NCI-H2227 treated with DMSO at 0.1 percent for 48 hours (cell line): ENCODE measurements around the gene ZFAND2B.

Experiments
- DNase-seq: peaks from one replicate; lab custom pipeline; 2025; lab: John Stamatoyannopoulos, UW

Gene ZFAND2B, protein sequence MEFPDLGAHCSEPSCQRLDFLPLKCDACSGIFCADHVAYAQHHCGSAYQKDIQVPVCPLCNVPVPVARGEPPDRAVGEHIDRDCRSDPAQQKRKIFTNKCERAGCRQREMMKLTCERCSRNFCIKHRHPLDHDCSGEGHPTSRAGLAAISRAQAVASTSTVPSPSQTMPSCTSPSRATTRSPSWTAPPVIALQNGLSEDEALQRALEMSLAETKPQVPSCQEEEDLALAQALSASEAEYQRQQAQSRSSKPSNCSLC

DNA sequence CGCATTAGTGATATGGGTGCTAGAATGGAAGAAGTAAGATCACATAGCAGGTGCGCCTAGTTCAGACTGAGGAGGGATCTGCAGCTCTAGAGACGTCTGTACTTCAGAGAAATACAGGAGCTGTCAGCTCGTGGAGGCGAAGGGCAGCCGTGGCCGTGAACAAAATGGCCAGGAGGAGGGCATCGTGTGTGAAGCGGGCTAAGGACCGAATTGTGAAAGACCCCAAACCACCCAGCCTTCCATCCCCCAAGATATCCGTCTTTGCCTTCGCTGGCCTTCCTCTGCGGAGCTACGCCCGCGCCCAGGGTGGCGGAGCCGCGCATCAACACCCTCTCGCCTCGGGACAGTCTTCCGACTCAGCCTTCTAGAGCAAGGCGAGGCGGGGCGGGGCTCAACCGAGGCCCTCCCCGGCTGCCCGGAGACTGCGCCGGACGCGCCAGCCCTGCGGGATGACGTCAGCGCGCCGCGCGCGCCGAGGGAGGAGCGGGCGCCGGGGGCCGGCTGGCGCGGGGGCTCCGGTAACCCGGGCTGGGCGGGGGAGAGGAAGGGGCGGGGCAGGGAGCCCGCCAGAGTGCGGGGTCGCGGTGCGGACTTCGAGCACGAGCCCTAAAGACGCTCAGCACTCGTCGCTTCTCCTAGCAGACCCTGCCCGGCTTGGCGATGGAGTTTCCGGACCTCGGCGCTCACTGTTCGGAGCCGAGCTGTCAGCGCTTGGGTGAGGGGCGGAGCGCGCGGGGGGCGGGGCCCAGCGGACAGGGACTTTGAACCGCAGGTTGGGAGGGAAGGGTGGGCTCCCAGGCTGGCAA is at the start of gene ZFAND2B:
ZFAND2B (plus strand) TSS at position 455 of the 806 bp plus-strand sequence; CDS start at position 661, 206 bp downstream.
- peak; percentile 96 for DNase-seq

DNA sequence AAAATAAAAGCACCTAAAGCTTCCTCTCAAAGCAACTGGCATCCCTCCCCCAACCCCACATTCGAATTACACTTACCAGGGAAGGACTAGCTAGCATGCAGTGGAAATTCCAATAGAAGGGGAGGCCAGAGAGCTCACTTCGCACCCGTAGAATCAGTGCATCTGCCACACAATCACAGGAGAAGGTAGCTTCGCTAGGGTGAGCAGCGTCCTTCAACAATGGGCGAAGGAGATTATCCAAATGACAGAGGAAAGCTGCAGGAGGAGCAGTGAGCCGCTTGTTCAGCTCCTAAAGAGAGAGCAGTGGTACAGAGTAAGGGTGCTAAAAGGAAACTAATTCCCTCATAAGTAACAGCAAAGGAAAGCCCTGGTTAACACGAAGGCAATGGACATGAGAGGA is 49.2 kb upstream of the ZFAND2B start:
- no peak for DNase-seq

DNA sequence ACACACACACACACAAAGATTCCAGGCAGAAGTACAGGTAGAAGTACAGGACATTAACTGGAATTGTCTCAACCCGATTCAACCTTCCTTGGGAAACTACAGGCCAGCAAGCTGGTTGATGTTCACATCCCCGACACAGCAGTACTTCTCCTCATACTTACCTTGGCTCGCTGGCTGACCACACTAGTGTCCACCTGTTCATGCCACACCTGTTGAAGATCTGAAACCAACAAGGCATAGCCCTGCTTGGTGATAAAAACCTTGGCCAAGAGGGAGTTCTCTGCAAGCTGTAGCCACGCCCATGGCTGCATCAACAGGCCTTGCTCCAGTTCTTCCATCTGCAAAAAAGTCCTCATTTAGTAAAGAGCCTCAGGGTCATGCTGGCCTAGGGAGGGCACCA is 48.6 kb upstream of the ZFAND2B start:
- DNase-seq = no peak

DNA sequence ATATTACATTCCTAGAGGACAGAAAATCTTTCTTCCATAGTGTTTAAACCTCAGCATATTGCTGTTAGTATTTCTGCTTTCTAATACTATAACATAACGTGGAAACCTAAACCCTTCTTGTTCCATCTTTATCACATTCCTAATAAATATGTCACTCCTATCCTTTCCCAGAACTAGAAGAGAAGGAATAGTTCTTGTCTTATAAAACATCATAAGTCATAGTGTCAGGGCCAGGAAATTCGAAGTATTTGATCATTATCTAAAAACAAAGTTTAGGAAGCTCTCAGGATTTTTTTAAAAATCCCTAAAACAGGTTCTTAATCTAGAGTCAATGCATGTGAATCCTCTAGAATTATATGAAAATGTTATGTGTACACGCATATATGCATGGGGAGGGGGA is 48.0 kb upstream of the ZFAND2B start:
- no peak for DNase-seq

DNA sequence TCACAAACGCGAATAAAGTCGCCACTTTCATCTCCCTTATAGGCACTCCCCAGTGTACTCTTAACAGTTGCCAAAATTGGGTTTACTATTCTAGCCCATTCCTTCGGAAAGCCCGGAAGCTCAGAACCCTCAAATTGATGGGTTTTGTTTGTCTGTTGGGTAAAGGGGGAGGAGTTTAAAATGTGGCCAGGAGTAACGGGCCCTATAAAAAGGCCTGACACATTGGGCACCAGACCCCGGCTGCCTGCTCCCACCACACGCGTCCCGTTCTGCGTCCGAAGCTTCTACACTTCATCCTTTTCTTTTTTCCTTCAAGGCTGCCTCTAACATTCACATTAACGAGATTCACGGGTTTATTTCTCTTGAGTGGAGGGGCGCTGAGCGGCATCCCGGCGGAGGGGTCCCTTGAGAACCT is 46.8 kb upstream of the ZFAND2B start:
- no peak for DNase-seq

DNA sequence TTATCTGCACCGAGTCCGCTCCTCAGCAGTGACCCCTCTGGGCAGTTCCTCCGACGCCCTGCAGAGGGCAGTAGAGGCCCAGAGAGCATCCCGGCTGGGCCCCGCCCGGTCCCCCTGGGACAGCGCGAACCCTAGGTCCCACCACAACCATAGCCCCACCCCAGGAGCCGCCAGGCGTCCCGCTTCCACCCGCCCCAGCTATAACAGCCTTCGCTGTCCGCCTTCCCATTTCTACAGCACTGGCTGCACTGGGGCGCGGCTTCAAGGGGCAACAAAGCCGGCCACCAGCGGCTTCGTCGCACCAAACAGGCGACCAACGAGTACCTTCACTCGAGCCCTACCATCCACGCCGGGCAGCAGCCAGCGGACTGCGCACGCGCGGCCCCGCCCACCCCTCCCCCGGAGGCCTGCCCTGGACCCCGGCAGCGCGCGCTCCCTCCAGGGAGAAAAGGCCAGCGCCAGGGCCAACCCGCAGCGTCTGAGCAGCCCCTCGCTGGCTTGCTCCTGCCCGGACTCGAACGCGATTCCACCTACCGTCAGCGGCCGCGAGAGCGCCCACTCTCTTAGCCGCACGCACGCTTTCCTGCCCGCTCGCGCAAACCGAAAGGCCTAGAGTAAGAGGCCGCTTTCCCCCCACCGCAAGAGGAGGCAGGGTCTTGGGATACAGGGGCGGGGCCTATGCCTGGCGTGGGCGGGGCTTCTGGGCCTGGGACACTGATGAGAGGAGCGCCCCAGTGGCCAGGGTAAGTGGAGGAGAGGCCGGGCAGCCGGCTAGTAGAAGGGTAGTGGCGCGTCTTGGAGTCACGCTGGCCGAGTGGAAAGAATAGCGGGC is 46.2 kb upstream of the ZFAND2B start, which contains the start of gene NHEJ1:
NHEJ1 (minus strand) TSS at position 630 of the 832 bp plus-strand sequence. CDS start 2,453 bp downstream, outside the sequence.
- DNase-seq = peak; percentile 95

DNA sequence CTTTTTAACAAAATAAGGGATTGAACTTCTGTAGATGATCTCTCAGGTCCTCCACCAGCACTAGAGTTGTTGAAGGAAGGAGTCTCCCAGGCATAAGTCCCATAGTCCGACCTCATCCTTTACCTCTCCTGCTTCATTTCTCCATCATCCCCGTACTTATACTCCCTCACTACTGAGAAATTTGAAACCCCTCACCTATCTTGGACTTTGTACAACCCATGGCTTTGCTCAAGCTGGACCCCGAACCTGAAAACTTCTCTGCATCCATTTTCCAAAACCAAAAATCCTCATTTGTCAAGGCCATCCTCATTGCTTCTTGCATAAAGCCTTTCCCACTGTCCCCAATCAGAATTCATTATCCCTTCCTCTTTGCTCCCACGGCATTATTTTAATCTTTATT is 45.5 kb upstream of the ZFAND2B start:
- no peak for DNase-seq

DNA sequence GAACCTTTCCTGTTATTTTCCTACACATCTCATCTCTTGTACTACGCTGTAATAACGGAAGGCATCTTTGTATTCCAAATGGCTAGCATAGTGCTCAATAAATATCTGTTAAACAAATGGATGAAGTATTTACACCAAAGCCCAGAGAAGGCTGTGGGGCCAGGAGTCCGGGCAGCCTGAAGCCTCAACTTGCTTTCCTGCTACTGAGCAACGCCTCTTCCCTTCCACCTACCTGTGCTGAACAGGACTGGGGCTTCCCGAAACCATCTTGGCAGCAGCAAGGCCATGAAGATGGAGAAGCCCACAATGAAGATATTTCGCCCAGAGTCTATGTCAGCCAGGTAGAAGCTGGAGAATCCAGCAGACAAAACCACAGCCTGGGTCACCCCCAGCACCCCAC is 43.4 kb upstream of the ZFAND2B start:
- DNase-seq = no peak

DNA sequence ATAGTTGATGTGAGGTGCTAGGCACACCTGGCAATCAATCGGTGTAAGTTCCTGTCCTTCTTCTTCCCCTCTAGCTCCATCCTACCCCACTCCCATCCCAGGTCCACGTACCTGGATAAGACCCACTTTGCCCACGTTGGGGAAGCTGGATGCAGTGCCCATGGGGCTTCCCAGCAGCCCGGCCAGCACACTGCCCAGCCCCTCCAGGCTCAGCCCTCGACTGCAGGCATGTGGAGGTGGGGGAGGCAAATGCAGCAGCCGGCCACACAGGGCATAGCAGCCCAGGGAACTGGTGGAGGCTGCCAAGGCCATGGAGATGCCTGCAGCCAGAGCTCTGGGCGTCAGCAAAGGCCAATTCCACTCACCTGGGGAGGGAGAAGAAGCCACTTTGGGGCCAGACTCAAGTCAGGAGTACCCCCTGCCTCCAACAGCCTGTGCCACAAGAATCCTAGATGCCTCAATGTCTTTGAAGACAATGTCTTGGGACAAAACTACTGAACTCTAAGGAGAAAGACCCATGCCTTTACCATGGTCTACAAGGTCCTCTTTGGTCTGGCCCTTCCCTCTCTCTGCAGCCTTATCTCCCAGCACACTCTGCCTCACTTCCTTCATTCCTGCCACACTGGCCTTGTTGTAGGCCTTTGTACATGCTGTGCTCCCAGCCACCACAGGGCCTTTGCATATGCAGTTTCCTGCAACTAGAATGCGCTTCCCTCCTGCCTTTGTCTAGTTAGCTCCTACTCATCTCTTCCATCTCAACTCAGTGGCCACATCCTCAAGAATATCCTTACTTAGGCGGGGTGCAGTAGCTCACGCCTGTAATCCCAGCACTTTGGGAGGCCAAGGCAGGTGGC is 41.3 kb upstream of the ZFAND2B start:
- no peak for DNase-seq

DNA sequence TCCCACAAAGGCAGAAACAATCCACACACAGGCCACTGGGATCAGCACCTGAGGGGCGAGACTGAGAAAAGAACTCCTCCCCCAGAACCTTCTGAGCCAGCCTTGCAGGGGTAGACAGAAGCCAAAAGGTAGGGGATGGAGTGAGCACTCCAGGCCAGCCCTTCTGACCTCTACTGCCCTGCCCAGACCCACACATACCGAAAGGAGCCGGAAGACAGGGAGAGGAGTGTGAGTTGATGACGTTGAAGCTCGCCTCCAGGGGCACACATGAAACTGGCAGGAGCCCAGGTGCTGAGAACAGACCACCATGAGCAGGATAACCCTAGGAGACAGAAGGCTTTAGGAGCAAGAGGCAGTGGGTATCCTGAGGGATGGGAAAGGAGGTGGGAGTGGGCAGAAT is 38.6 kb upstream of the ZFAND2B start:
- no peak for DNase-seq

DNA sequence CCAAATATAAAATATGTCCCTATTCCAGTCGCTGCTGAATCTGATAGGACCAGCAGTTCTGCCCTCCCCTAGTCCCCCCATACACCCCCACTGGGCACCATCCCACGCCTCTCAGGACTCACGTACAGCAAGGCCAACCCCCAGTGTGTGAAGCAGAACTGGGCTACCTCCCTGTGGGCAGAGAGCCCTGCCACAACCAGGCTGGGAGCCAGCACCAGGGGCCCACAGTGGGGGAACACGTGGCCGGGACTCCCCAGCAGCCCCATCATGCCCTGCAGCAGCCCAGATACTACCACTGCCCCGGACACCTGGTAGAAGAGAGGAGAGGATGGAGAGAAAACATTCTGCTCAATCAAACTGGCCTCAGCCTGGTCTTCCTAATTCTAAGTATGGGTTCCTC is 38.1 kb upstream of the ZFAND2B start:
- DNase-seq = no peak

DNA sequence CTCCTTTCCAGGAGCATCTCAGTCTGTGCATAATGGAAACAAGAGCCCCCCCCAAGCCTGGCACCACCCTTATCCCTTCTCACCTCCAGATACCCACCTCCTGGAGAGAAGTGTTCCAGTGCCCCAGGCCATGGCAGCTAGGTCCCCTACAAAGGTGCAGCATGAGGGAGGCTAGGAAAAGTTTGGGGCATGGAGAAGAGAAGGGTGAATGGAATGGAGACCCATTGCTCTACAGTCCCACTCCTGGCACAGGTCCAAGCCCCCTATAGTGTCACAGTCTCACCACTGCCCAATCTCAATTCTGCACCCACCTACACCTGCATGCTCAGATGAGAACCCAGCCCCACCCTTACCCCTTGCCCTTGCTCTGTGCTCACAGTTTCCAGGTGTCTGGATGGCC is 37.6 kb upstream of the ZFAND2B start:
- no peak for DNase-seq

DNA sequence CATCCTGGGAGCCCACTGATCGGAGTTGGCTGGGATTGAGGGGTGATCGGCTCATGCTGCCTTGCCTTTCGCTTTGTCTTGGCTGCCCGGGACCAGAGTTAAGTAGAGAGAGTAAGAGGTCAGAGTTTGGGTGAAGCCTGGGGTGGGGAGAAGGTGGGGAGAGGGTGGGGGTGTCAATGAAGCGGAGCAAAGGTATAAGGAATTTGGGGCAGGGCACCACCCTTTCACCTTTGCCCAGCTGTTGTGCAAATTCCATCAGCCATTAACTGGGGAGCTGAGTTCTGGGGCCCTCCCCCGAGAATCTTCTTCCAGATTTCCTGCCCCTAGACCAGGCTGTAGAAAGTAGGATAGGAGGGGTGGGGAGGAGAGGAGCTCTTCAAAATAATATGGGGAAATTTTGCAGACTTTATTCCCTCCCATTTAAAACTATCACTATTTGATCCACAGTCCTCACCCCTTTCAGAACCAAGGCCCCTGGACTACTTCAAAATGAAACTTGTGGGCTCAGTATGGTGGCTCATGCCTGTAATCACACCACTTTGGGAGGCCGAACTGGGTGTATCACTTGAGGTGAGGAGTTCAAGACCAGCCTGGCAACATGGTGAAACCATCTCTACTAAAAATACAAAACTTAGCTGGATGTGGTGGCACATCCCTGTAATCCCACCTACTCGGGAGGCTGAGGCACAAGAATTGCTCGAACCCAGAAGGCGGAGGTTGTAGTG is 36.5 kb upstream of the ZFAND2B start, which contains the start of gene SLC23A3:
SLC23A3 (minus strand) TSS at position 100 of the 725 bp plus-strand sequence; CDS start at position 55, 45 bp downstream.
- no peak for DNase-seq

DNA sequence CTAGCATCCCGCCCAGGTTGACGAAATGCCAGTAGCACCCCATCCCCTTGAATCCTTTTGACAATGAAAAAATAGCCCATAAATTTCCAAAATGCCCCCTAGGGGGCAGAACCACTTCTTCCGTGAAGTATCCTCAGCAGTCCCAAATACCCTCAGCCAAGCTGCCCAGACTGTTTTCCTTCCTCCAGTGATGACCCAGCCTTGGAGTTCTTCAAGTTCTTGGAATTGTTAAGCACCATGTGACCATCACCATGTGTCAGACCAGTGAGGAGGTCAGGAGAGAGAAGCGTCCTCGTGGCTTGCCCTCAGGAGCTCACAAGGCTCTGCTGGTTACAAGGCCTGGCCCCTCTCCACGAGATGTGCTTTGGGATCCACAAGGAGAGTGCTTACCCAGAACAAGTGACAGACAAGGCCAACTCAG is 35.3 kb upstream of the ZFAND2B start:
- peak; percentile 13 for DNase-seq

DNA sequence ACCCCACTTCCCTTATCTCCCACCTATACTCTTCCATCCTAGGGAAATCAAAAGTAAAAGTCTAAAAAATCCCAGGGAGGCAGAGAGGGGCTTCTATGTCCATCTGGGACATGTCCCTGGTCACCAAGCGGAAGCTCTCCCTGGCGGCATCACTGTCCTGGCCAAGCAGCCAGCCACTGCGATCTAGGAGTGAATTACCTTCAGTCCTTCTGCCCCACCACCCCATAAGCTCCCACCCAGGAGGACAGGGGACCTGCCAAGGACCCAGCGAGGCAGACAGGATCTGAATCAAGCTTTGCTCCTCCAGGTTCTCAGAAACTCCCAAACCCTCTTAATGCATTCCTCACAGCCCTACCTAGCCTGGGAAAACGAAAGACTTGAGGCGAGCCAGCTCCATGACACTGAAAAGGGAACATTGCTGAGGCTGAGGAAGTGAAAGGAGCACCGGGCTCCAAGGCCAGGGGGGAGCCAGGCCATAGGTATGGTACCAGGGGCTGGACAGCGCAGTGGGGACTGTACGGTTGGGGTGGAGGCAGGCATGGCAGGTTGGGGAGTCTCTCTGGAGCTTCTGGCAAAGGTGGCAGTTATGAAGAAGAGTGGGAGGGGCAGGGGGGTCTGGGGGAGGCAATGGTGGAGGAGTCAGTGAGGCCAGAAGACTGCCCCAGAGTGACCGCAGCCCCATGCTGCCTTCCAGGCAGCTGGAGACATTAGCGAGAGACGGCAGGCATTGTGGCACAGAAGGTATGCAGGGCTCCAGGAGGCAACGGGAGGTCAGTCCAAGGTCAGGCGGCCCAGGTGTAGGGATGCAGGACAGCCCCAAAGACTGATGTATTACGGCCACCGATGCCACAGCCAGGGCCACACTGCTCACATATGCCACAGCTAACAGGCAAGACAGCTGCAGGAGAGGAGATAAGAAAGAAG is 34.1 kb upstream of the ZFAND2B start:
- DNase-seq = no peak

DNA sequence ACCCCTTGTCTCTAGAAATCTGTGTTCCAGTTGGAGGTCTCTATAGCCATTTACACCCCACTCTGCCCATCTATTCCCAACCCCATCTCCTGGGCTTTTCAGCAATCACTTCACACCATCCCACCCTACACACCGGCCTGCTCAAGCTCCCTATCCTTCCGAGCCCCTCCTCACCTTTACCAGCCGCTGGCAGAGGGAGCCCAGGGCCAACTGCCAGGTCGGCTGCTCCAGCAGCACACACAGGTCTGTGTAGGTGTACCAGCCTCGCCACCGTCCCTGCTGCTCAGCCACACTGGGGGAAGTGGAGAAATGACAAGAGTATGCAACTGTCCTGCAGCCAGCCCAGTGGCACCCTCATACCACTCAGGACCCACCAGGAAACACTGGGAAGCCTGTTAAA is 33.4 kb upstream of the ZFAND2B start:
- no peak for DNase-seq

DNA sequence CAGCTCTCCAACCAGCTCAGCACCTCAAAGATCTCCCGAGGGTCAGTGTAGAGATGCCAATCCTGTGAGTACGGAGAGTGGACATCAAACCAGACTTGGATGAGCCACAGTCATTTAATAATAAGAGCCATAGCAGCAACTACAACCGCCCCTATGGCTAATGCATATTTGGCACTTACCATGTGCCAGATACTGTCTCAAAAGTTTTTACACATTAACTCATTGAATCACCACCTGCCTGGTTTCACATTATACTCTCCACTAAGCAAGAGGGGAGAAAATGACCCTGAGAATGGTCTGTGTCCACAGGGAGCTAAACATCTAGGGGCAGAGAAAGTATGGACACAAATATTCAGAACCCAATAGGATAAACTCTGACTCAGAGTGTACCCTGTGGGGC is 32.4 kb upstream of the ZFAND2B start:
- no peak for DNase-seq

DNA sequence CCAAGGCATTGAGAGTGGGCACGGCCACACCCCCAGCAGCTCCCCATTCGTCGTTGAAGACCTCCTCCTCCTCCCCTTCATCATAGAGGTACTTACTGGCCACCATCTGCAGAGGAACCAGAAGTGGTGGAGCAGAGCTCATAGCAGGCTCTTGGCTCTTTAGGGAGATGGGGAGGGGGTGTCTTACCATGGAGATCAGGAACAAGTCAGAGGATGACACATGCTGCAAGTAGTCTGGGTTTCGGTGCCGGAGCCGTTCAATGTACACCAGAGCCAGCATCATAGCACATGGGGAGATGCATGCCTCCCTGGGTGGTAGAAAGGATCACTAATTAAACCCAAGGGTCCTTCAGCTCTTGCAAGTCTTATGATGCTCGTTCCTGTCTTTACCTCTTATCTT is 31.8 kb upstream of the ZFAND2B start:
- no peak for DNase-seq

DNA sequence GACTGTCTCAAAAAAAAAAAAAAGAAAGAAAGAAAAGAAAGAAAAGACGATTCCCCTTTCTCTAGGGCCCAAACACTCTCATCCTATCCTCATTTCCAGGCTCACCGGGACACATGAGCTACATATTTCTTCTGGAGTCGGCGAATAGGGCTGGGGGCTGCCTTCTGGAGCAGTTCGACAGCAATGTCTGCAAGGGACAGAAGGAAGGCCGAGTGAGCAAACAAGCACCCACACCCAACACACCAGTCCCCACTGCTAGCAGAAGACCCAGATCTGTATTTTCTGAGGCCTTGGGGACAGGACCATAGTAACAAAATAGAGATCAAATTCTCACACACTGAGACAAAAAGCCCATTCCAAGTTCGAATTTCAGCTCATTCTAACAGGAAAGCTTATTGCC is 31.1 kb upstream of the ZFAND2B start:
- DNase-seq = no peak
